SK-N-SH treated with all-trans-retinoic acid at 6 μM for 48 hours (cell line): ENCODE results near the gene XIRP2.

Experiments
- ATAC-seq: fragments of 200-7000 bp; cut with Tn5 transposase; 3 replicates; pipeline ENCODE4 v1.9.1; 2020; ENCODE audit warnings: mild to moderate bottlenecking, moderate library complexity
- ARNTL ChIP-seq: fragments of 450-650 bp; formaldehyde crosslinking; IDR thresholded peaks from 2 replicates; pipeline ENCODE4 v1.5.0; 2020; ENCODE audit warnings: low read depth, mild to moderate bottlenecking, moderate library complexity, borderline replicate concordance
- BACH2 ChIP-seq: fragments of 250-450 bp; sonication (Bioruptor Pico); IDR thresholded peaks from 2 replicates; pipeline ENCODE4 v1.9.0; 2021; ENCODE audit warnings: mild to moderate bottlenecking, borderline replicate concordance
- CSDC2 ChIP-seq: fragments of 250-450 bp; sonication (Bioruptor Pico); IDR thresholded peaks from 2 replicates; pipeline ENCODE4 v1.5.0; 2020; ENCODE audit warnings: mild to moderate bottlenecking, moderate library complexity
- ESRRG ChIP-seq: fragments of 250-450 bp; sonication (Bioruptor Pico); IDR thresholded peaks from 2 replicates; pipeline ENCODE4 v1.6.1; 2021; ENCODE audit warnings: mild to moderate bottlenecking
- ISL1 ChIP-seq: fragments of 250-450 bp; sonication (Bioruptor Pico); IDR thresholded peaks from 2 replicates; pipeline ENCODE4 v2.1.2; 2022; ENCODE audit warnings: mild to moderate bottlenecking, moderate library complexity
- OSR1 ChIP-seq: fragments of 250-450 bp; sonication (Bioruptor Pico); IDR thresholded peaks from 2 replicates; pipeline ENCODE4 v1.8.0; 2022; ENCODE audit warnings: moderate library complexity, mild to moderate bottlenecking, inconsistent platforms
- PATZ1 ChIP-seq: fragments of 250-450 bp; sonication (Bioruptor Pico); IDR thresholded peaks from 2 replicates; pipeline ENCODE4 v1.8.0; 2020; ENCODE audit warnings: mild to moderate bottlenecking, moderate library complexity, borderline replicate concordance
- POU6F1 ChIP-seq: fragments of 250-450 bp; sonication (Bioruptor Pico); IDR thresholded peaks from 2 replicates; pipeline ENCODE4 v1.8.0; 2021; ENCODE audit warnings: low read depth, mild to moderate bottlenecking, moderate library complexity, borderline replicate concordance
- PPARA ChIP-seq: fragments of 250-450 bp; sonication (Bioruptor Pico); IDR thresholded peaks from 2 replicates; pipeline ENCODE4 v1.5.0; 2020; ENCODE audit warnings: mild to moderate bottlenecking, borderline replicate concordance
- RARB ChIP-seq: fragments of 250-450 bp; sonication (Bioruptor Pico); IDR thresholded peaks from 2 replicates; pipeline ENCODE4 v1.8.0; 2021; ENCODE audit warnings: mild to moderate bottlenecking, moderate library complexity
- SNAI2 ChIP-seq: fragments of 250-450 bp; sonication (Bioruptor Pico); IDR thresholded peaks from 2 replicates; pipeline ENCODE4 v1.5.0; 2020; ENCODE audit warnings: mild to moderate bottlenecking, moderate library complexity
- TCF4 ChIP-seq: fragments of 250-450 bp; sonication (Bioruptor Pico); IDR thresholded peaks from 2 replicates; pipeline ENCODE4 v1.8.0; 2021; ENCODE audit warnings: mild to moderate bottlenecking, moderate library complexity, borderline replicate concordance
- TOX ChIP-seq: fragments of 250-450 bp; sonication (Bioruptor Pico); IDR thresholded peaks from 2 replicates; pipeline ENCODE4 v1.8.0; 2021; ENCODE audit warnings: mild to moderate bottlenecking, moderate library complexity, borderline replicate concordance
- TSHZ2 ChIP-seq: fragments of 250-450 bp; sonication (Bioruptor Pico); IDR thresholded peaks from 2 replicates; pipeline ENCODE4 v1.5.0; 2020; ENCODE audit warnings: mild to moderate bottlenecking, moderate library complexity
- ZFP3 ChIP-seq: fragments of 250-450 bp; sonication (Bioruptor Pico); IDR thresholded peaks from 2 replicates; pipeline ENCODE4 v1.5.0; 2020; ENCODE audit warnings: mild to moderate bottlenecking, moderate library complexity
- ZFP30 ChIP-seq: fragments of 450-650 bp; formaldehyde crosslinking; IDR thresholded peaks from 2 replicates; pipeline ENCODE4 v1.5.0; 2022; ENCODE audit warnings: mild to moderate bottlenecking, moderate library complexity
- ZNF565 ChIP-seq: fragments of 450-650 bp; formaldehyde crosslinking; conservative IDR thresholded peaks from 2 replicates; pipeline ENCODE4 v1.5.0; 2020; ENCODE audit warnings: low read depth, mild to moderate bottlenecking, moderate library complexity
- ZNF8 ChIP-seq: fragments of 450-650 bp; formaldehyde crosslinking; IDR thresholded peaks from 2 replicates; pipeline ENCODE4 v1.5.0; 2020; ENCODE audit warnings: mild to moderate bottlenecking, moderate library complexity

Gene XIRP2

GRCh38 chr2:167292430-167293171 lies 404.3 kb downstream of the XIRP2 start, which contains the start of gene B3GALT1:
TSS of gene B3GALT1 (plus strand) at chr2:167293001.
- TF ChIP-seq CSDC2 (CRISPR knock-in tag) = no peak
- no peak for TF ChIP-seq ZFP30 (CRISPR knock-in tag)
- no peak for TF ChIP-seq ESRRG (CRISPR knock-in tag)
- 0 out of 2 replicates have a peak, but pooled peaks have one; percentile 32 for TF ChIP-seq PATZ1 (CRISPR knock-in tag)
- no peak for TF ChIP-seq RARB (CRISPR knock-in tag)
- peak; percentile 97 for ATAC-seq

GRCh38 chr2:167293172-167293781 lies 405.0 kb downstream of the XIRP2 start:
- TF ChIP-seq SNAI2 (CRISPR knock-in tag) (no peak), RARB (CRISPR knock-in tag) (no peak), POU6F1 (CRISPR knock-in tag) (no peak), TCF4 (CRISPR knock-in tag) (no peak), ESRRG (CRISPR knock-in tag) (no peak), PATZ1 (CRISPR knock-in tag) (no peak), BACH2 (CRISPR knock-in tag) (no peak), ZNF8 (no peak), ARNTL (CRISPR knock-in tag) (no peak), ZNF565 (no peak), ZFP3 (no peak), PPARA (CRISPR knock-in tag) (no peak), TSHZ2 (CRISPR knock-in tag) (no peak), CSDC2 (CRISPR knock-in tag) (no peak), OSR1 (no peak), ZFP30 (CRISPR knock-in tag) (no peak), ISL1 (CRISPR knock-in tag) (no peak), TOX (CRISPR knock-in tag) (no peak)
- peak; percentile 50 for ATAC-seq

GRCh38 chr2:167293943-167294775 lies 405.9 kb downstream of the XIRP2 start:
- no peak for TF ChIP-seq ISL1 (CRISPR knock-in tag)
- peak; percentile 33; the same call in 2 of the 3 replicates for ATAC-seq
